ENCODE data around the gene ZNF628.

The ZNF628 gene

DNA sequence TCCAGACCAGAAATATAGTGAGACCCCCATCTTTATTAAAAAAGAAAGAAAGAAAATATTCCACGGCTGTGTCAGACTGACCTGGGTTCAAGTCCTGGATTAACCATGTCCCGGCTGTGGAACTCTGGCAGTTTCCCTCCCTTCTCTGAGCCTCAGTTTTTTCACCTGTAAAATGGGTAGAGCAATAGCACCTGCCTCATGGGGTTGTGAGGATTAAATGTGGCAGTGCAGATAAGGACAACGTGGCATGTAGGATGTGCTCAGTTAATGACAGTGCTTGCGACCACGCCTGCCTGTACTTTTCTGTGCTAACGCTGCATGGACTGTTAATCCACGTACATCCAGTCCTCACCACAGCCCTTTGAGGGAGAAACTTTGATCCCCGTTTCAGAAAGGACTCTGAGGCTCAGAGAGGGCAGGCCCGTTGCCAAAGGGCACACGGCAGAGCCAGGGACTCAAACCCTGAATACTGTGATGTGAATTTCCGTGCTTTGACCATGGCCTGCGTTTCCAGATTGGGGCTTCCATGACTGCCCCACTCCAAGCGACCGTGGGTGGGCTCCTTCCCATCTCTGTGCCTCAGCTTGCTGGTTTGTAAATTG is 44.4 kb downstream of the ZNF628 start:
- no peak overlapping the region for H3K27ac ChIP-seq (replicated peaks)
- H3K27me3 ChIP-seq (ENCODE audit: insufficient read depth, poor library complexity, severe bottlenecking) = no peaks in the 10 kb centered on the region
- TF ChIP-seq, protein P1, sequence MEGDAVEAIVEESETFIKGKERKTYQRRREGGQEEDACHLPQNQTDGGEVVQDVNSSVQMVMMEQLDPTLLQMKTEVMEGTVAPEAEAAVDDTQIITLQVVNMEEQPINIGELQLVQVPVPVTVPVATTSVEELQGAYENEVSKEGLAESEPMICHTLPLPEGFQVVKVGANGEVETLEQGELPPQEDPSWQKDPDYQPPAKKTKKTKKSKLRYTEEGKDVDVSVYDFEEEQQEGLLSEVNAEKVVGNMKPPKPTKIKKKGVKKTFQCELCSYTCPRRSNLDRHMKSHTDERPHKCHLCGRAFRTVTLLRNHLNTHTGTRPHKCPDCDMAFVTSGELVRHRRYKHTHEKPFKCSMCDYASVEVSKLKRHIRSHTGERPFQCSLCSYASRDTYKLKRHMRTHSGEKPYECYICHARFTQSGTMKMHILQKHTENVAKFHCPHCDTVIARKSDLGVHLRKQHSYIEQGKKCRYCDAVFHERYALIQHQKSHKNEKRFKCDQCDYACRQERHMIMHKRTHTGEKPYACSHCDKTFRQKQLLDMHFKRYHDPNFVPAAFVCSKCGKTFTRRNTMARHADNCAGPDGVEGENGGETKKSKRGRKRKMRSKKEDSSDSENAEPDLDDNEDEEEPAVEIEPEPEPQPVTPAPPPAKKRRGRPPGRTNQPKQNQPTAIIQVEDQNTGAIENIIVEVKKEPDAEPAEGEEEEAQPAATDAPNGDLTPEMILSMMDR (IDR thresholded peaks at IDR 0.05; ENCODE audit: insufficient read depth, low read length) = no peak
- no peak for TF ChIP-seq POLR2AphosphoS5 (IDR thresholded peaks at IDR 0.05; ENCODE audit: low read depth)
- TF ChIP-seq SPI1 (IDR thresholded peaks at IDR 0.05; ENCODE audit: borderline replicate concordance, low read depth) = no peak
- no peak overlapping the region for H3K4me3 ChIP-seq (replicated peaks; ENCODE audit: insufficient read depth, low read length)
- no peak for DNase-seq (ENCODE audit: low read depth in 1 of 2, low spot score in 1 of 2)

- H3K4me3 ChIP-seq (replicated peaks; ENCODE audit: insufficient read depth, low read length) = no peak overlapping the region
- no peak for DNase-seq (ENCODE audit: low read depth in 1 of 2, low spot score in 1 of 2)
- TF ChIP-seq POLR2AphosphoS5 (IDR thresholded peaks at IDR 0.05; ENCODE audit: low read depth) = no peak
- TF ChIP-seq, protein P2, sequence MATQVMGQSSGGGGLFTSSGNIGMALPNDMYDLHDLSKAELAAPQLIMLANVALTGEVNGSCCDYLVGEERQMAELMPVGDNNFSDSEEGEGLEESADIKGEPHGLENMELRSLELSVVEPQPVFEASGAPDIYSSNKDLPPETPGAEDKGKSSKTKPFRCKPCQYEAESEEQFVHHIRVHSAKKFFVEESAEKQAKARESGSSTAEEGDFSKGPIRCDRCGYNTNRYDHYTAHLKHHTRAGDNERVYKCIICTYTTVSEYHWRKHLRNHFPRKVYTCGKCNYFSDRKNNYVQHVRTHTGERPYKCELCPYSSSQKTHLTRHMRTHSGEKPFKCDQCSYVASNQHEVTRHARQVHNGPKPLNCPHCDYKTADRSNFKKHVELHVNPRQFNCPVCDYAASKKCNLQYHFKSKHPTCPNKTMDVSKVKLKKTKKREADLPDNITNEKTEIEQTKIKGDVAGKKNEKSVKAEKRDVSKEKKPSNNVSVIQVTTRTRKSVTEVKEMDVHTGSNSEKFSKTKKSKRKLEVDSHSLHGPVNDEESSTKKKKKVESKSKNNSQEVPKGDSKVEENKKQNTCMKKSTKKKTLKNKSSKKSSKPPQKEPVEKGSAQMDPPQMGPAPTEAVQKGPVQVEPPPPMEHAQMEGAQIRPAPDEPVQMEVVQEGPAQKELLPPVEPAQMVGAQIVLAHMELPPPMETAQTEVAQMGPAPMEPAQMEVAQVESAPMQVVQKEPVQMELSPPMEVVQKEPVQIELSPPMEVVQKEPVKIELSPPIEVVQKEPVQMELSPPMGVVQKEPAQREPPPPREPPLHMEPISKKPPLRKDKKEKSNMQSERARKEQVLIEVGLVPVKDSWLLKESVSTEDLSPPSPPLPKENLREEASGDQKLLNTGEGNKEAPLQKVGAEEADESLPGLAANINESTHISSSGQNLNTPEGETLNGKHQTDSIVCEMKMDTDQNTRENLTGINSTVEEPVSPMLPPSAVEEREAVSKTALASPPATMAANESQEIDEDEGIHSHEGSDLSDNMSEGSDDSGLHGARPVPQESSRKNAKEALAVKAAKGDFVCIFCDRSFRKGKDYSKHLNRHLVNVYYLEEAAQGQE (IDR thresholded peaks at IDR 0.05; ENCODE audit: insufficient replicate concordance, low read depth) = no peak
- no peak for TF ChIP-seq GABPA (IDR thresholded peaks at IDR 0.05; ENCODE audit: low read depth)
- TF ChIP-seq, protein P1 (IDR thresholded peaks at IDR 0.05; ENCODE audit: insufficient read depth, low read length) = no peak
- no peak for TF ChIP-seq SPI1 (IDR thresholded peaks at IDR 0.05; ENCODE audit: borderline replicate concordance, low read depth)
- no peak overlapping the region for H3K27ac ChIP-seq (replicated peaks)
- no peaks in the 10 kb centered on the region for H3K27me3 ChIP-seq (ENCODE audit: insufficient read depth, poor library complexity, severe bottlenecking)
Measured at GRCh38 chr19:55525289-55526101, 49.1 kb downstream of the ZNF628 start.

GRCh38 chr19:55526216-55527196 is 50.1 kb downstream of the ZNF628 start:
- H3K27me3 ChIP-seq (ENCODE audit: insufficient read depth, poor library complexity, severe bottlenecking) = no peaks in the 10 kb centered on the region
- peak; percentile 25 to 63 for DNase-seq (ENCODE audit: low read depth in 1 of 2, low spot score in 1 of 2)
- H3K27ac ChIP-seq (replicated peaks) = no peak overlapping the region
- H3K4me3 ChIP-seq (replicated peaks; ENCODE audit: insufficient read depth, low read length) = no peak overlapping the region
- TF ChIP-seq, protein P2 (IDR thresholded peaks at IDR 0.05; ENCODE audit: insufficient replicate concordance, low read depth) = no peak
- TF ChIP-seq POLR2AphosphoS5 (IDR thresholded peaks at IDR 0.05; ENCODE audit: low read depth) (no peak), SPI1 (IDR thresholded peaks at IDR 0.05; ENCODE audit: borderline replicate concordance, low read depth) (no peak)

All from HL-60 (cell line).